Gastroesophageal sphincter (tissue), 3 donors: ENCODE measurements around the gene ETS2.

ENCODE experiments used
- POLR2AphosphoS5 ChIP-seq: sonication (generic); formaldehyde crosslinking; IDR thresholded peaks from one replicate; pipeline ENCODE4 v1.6.1; 2017; ENCODE audit warnings: antibody characterized with exemption
- TF ChIP-seq, protein P1 (sequence below), 4 experiments: fragments of 200-600 bp in 2 of 4; fragments of 450-650 bp in 2 of 4; sonication (generic) in 1 of 4; IDR thresholded peaks; one replicate each; pipeline ENCODE4 v1.5.1; 2017 to 2019; ENCODE audit warnings: antibody characterized with exemption in 4 of 4, mild to moderate bottlenecking in 2 of 4, moderate library complexity in 2 of 4

DNA sequence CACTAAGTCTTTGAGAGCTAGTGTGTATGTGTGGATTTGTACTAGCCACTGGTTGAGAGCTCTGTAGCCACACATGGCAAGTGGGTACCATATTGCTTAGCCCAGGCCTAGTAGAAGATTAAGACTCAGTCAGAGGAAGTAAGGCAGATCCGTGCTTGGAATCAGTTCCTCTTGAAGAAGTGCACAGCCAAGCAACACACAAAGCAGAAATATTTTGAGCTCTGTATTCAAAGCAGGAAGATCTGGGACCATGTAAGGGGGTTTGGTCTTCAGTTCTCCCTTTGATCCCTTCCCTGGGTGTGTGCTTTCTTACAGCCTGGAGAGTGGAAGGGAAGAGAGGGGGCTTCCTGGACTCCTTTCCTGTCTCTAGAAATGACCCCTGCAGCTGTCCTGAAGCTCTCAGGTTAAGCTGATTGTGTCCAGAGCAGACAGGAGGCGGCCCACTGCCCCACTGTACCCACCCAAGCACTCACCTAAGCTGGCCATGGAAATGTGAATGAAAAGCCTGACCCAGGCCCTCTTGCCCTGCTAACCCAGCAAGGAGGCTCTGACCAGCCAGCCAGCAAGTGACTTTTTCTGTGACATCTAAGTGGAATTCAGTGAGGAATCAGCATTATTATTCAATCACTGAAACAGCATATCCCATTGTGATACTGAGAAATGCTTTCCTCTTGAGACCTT lies 3.6 kb downstream of the ETS2 start:
- TF ChIP-seq, protein P1, sequence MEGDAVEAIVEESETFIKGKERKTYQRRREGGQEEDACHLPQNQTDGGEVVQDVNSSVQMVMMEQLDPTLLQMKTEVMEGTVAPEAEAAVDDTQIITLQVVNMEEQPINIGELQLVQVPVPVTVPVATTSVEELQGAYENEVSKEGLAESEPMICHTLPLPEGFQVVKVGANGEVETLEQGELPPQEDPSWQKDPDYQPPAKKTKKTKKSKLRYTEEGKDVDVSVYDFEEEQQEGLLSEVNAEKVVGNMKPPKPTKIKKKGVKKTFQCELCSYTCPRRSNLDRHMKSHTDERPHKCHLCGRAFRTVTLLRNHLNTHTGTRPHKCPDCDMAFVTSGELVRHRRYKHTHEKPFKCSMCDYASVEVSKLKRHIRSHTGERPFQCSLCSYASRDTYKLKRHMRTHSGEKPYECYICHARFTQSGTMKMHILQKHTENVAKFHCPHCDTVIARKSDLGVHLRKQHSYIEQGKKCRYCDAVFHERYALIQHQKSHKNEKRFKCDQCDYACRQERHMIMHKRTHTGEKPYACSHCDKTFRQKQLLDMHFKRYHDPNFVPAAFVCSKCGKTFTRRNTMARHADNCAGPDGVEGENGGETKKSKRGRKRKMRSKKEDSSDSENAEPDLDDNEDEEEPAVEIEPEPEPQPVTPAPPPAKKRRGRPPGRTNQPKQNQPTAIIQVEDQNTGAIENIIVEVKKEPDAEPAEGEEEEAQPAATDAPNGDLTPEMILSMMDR (IDR thresholded peaks at IDR 0.05): no peak
- peak; percentile 19 for TF ChIP-seq POLR2AphosphoS5
